Measurements from ENCODE around the gene PHF21B. TPM values are rescaled to one million over a fixed set of nuclear protein-coding genes. Genes with fewer than 3 reads are reported as not detected.

The PHF21B gene
- total RNA-seq, 1 donor from 2014 or later = 113 TPM

DNA sequence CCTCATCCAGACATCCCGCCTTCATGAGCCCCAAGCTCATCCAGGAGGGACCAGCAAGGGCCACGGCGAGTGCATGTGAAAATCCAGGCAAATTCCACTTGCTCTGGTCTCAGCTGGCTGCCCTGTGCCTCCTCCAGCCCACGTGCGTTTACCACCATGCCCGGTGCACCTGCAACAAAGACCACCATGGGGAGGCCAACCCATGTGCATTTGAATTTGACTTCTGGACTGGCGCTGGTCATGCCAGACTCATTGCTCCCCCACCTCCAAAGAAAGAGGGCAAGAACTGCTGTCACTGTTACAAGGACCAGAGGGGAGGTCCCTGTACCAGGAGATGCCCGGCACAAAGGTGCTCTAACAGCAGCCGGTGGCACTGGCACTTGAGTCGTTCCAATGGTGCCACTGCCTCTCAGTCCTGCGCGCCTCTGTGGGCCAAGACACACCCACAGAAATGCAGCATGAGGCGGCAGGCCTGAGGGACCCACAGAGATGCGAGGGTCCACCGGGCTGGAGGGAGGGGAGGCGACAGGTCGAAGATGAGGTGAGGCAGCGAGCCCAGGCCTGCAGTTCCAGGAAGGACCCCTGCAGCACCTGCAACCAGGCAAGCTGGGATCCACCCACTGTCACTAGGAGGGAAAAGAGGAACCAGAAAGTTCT is 80.3 kb downstream of the PHF21B start:
- Mint-ChIP-seq H3K36me3 (ENCODE audit: unreplicated experiment) (peaks cover 12% of the 10 kb centered on the region), H3K27ac (ENCODE audit: unreplicated experiment) (no peak overlapping the region), H3K4me3 (ENCODE audit: unreplicated experiment) (no peak overlapping the region), H3K27me3 (ENCODE audit: unreplicated experiment) (peaks cover 8% of the 10 kb centered on the region), H3K9me3 (ENCODE audit: unreplicated experiment) (peaks cover 9% of the 10 kb centered on the region), H3K4me1 (ENCODE audit: low read depth, unreplicated experiment) (peaks cover 13% of the 10 kb centered on the region)
- TF ChIP-seq, protein P1, sequence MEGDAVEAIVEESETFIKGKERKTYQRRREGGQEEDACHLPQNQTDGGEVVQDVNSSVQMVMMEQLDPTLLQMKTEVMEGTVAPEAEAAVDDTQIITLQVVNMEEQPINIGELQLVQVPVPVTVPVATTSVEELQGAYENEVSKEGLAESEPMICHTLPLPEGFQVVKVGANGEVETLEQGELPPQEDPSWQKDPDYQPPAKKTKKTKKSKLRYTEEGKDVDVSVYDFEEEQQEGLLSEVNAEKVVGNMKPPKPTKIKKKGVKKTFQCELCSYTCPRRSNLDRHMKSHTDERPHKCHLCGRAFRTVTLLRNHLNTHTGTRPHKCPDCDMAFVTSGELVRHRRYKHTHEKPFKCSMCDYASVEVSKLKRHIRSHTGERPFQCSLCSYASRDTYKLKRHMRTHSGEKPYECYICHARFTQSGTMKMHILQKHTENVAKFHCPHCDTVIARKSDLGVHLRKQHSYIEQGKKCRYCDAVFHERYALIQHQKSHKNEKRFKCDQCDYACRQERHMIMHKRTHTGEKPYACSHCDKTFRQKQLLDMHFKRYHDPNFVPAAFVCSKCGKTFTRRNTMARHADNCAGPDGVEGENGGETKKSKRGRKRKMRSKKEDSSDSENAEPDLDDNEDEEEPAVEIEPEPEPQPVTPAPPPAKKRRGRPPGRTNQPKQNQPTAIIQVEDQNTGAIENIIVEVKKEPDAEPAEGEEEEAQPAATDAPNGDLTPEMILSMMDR (IDR thresholded peaks at IDR 0.05; ENCODE audit: partially characterized antibody, unreplicated experiment) = no peak
- DNase-seq = no peak

DNA sequence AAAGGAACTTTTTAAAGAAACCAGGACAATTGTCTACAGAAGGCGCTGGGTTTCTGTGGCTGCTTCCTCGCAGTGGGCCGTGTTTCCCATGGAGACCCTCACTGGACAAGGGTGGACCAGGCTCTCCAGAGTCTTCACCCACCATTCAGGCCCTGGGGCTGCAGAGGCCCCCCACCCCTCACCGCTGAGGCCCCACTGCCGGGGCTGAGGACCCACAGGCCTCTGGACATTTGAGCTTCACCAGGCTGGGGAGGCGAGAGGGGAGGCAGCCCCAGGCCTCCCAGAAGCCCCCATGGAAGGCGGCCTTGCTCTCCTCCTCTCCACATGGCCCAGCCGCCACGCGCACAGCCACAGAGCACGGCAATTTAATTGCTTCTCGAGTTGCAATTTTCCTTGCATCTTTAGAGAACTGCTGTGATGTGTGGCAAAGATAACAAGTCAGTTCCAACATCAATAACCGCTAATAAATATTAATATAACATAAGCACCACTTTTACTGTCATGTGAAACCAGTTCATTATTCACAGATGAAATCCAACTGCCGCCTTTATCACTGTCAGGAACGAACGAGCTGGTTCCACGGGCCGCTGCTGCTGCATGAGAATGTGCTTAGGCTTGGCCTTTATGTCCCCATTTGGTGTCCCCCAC is 81.0 kb downstream of the PHF21B start:
- Mint-ChIP-seq H3K27me3 (ENCODE audit: unreplicated experiment) (peaks cover 6% of the 10 kb centered on the region), H3K36me3 (ENCODE audit: unreplicated experiment) (peaks cover 15% of the 10 kb centered on the region), H3K4me3 (ENCODE audit: unreplicated experiment) (no peak overlapping the region), H3K4me1 (ENCODE audit: low read depth, unreplicated experiment) (peaks cover 13% of the 10 kb centered on the region), H3K27ac (ENCODE audit: unreplicated experiment) (no peak overlapping the region), H3K9me3 (ENCODE audit: unreplicated experiment) (peaks cover 12% of the 10 kb centered on the region)
- TF ChIP-seq, protein P1 (IDR thresholded peaks at IDR 0.05; ENCODE audit: partially characterized antibody, unreplicated experiment) = no peak
- peak; percentile 9 for DNase-seq

DNA sequence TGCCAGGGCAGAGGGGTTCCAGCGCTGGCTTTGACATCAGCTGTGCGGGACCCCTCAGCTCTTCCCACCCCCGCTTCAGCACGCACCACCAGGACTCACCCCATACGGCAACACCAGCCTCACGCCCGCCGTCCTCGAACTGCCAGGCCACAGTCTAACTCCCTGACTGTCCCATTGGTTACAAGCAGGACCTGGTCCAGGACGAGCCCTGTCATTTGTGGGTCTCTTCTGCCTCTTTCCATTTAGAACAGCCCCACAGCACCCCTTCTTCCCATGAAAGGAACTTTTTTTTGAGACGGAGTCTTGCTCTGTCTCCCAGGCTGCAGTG is 81.7 kb downstream of the PHF21B start:
- TF ChIP-seq, protein P1 (IDR thresholded peaks at IDR 0.05; ENCODE audit: partially characterized antibody, unreplicated experiment) = no peak
- peak; percentile 16 for DNase-seq
- peaks cover 15% of the 10 kb centered on the region for H3K36me3 Mint-ChIP-seq (ENCODE audit: unreplicated experiment)
- peaks cover 13% of the 10 kb centered on the region for H3K4me1 Mint-ChIP-seq (ENCODE audit: low read depth, unreplicated experiment)
- peaks cover 12% of the 10 kb centered on the region for H3K9me3 Mint-ChIP-seq (ENCODE audit: unreplicated experiment)
- H3K27me3 Mint-ChIP-seq (ENCODE audit: unreplicated experiment) = peaks cover 6% of the 10 kb centered on the region
- H3K4me3 Mint-ChIP-seq (ENCODE audit: unreplicated experiment) = no peak overlapping the region
- no peak overlapping the region for H3K27ac Mint-ChIP-seq (ENCODE audit: unreplicated experiment)

DNA sequence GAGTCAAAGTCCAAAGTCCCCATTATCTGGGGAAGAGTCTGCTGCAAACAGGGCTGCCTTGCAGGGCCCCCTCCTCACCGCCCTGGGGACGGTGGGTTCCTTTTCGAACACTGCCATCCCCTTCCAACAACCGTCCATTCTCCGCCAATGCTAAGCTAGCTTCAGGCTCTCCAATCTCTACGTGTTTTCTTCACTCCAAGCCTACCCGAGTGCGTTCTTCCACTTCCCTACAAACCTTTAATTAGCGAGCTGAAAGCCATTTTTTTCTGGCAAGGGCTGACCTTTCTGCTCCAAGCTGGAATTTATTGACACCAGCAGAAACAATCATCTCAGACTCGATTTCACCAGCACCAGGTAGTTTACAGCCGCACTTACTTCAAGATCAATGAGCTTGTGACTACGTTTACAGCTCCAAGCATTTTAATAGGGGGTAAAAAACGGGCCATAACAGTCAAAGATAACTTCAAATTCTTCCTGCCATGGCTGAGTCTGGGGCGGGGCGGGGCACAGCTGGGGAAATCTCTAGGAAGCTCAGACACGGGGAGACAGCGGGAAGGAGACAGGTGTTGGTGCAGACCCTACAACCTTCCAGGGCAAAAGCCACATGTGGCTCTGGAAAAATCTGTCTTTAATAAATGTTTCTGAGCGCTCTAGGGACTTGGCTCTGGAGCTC is 82.2 kb downstream of the PHF21B start:
- no peak for DNase-seq
- H3K27me3 Mint-ChIP-seq (ENCODE audit: unreplicated experiment) = peaks cover 6% of the 10 kb centered on the region
- peak overlapping the region; percentile 2 for H3K27ac Mint-ChIP-seq (ENCODE audit: unreplicated experiment)
- no peak overlapping the region for H3K4me3 Mint-ChIP-seq (ENCODE audit: unreplicated experiment)
- TF ChIP-seq, protein P1 (IDR thresholded peaks at IDR 0.05; ENCODE audit: partially characterized antibody, unreplicated experiment) = no peak
- H3K4me1 Mint-ChIP-seq (ENCODE audit: low read depth, unreplicated experiment) = peaks cover 13% of the 10 kb centered on the region
- peaks cover 10% of the 10 kb centered on the region for H3K9me3 Mint-ChIP-seq (ENCODE audit: unreplicated experiment)
- peaks cover 15% of the 10 kb centered on the region for H3K36me3 Mint-ChIP-seq (ENCODE audit: unreplicated experiment)

Data from glutamatergic neuron (in vitro differentiated cells).